GM19239 (cell line): ENCODE measurements around the gene EEF1E1.

Experiments used
- DNase-seq: peaks from one replicate; pipeline ENCODE4 v3.0.0; 2011; ENCODE audit warnings: low spot score; ENCODE audit not compliant: insufficient read length
- FAIRE-seq: peaks from 2 replicates; lab custom pipeline; 2011; peaks lifted over from hg19 to GRCh38; lab: Jason Lieb, UNC

The EEF1E1 gene

DNA sequence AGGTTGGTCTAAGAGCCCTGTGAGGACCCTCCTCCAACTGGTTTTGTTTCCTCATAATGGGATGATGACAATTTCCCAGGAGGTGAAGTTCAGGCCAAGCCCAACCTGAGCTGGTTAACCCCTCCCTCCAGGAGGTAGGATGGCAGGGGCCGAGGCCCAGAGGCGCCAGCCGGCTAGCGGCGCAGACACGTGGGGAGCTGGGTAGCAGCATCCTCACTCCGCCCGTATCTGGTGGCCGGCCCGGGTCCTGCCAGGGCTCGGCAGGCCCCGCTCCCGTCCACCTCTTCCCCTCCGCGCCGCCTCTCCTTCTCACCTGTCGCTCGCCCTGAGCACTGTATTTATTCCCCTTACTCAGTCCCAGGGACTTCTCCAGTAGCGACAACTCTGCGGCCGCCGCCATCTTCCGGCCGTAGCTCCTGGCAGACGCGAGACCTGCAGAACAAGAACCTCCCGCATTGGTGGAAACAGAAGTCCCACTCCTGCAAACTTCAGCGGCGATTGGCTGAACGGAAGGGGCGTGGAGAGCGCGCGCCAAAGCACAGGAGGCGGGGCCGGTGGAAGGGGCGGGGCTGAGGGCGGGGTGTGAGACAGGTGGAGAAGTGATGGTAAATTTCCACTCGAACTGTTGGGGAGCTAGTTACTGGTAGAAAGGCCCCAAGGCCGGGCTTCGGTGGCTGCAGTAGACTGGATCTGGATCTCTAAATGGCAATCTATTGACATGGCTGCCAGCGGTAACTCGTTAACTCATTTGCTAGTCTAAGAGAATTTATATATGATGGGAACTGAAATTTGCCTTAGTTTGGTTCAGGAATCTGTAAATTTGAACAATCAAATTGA lies at the start of gene EEF1E1:
EEF1E1 (minus strand) TSS at position 427 of the 837 bp plus-strand sequence; CDS start at position 400, 27 bp downstream.
- FAIRE-seq: peak; percentile 86
- DNase-seq: peak; percentile 93

- DNase-seq (no peak), FAIRE-seq (no peak)
Observed at GRCh38 chr6:8149350-8149749, 47.0 kb upstream of the EEF1E1 start.

DNA sequence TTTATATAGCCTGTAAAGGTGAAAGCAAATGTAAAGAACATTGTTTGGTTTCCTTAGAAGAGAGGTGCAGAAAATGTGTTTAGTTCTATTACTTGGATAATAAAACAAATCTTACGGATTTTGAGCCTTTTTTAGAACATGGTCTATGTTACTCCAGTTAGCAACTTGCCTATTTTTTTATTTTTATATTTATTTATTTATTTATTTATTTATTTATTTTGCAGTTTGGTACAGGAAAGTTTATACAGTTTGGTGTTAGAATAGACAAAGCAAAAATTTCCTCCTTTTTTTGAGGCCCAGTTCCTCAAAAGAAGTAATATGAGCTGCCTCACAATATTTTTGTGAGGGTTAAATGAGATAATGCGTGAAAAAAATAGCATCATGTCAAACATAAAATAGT lies 41.6 kb upstream of the EEF1E1 start:
- DNase-seq (no peak), FAIRE-seq (no peak)

DNA sequence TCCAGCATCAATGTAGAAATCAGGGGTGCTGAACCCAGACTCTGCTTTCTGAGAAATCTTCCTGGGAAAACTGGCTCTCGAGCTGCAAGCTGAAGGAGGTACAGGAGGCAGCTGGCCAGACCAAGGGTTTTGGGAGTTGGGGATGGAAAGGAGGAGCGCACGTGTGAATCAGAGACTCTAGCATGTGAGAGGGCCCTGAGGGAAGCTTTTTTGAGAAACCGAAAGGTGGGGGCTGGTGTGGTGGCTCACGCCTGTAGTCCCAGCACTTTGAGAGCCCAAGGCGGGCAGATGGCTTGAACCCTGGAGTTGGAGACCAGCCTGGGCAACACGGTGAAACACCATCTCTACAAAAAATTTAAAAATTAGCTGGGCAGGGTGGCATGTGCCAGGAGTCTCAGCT lies 37.1 kb upstream of the EEF1E1 start:
- no peak for FAIRE-seq
- no peak for DNase-seq

DNA sequence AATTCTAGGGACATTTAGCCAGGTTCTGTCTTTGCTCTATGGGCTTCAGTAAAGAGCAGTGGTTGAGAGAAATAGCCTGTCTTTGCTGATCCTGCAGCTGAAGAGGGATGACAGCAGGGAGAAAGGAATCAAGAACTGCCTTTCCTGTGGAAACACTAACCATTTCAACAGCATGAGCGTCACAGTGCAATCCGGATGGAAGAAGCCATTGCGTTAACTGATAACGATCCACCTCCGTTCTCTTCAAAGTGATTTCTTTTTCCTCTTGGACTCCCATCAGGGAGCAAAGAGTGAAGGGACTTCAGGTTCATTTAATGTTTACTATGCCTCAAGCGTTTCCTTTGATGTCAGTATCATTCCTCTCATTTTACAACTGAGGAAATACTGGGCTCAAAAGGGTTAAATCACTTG lies 35.2 kb upstream of the EEF1E1 start:
- DNase-seq (no peak), FAIRE-seq (no peak)

GRCh38 chr6:8135276-8135675 lies 32.9 kb upstream of the EEF1E1 start:
- DNase-seq (no peak), FAIRE-seq (no peak)

DNA sequence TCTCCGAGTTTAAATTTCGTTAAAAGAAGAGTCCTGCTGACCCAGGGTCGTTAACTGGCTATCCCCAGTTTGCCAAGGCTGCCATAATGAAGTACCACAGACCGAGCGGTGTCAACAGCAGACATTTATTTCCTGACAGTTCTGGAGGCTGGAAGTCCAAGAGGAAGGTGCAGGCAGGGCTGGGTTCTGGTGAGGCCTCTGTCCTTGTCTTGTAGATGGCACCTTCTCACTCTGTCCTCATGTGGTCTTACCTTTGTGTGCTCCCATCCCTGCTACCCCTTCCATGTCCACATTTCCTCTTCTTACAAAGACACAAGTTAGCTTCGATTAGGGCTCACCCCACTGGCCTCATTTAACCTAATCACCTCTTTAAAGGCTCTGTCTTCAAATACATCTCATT lies 29.8 kb upstream of the EEF1E1 start:
- no peak for DNase-seq
- no peak for FAIRE-seq

DNA sequence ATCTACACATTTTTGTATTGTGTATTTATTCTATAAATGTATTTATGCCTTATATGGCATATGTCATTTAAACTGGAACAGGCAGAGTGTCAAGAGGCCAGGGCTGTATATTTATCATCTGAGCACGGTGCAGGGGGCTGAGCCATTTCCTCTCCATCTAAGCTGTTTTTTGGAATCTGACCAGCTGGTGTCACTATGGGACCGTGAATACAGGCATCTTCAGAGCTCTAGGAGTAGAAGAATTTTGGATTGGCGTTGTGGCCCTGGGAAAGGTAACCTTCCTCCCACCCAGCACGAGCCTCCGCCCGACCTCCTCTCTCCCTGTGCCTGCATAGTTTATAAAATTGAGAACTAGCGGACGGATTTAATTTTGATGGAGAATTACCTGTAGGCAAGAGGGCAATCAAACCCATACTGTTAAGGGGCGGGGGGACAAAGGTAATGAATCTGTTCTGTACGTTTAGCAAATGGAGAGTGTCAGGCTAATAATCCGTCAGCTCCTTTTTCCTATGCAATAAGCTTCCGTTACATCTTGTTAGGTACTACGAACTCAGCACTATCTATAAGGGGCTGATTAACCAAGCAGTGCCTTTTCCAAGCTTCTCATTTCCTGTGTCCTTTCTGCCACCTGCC lies 29.0 kb upstream of the EEF1E1 start:
- no peak for DNase-seq
- no peak for FAIRE-seq

GRCh38 chr6:8130399-8130798 lies 28.1 kb upstream of the EEF1E1 start:
- FAIRE-seq (no peak), DNase-seq (no peak)

DNA sequence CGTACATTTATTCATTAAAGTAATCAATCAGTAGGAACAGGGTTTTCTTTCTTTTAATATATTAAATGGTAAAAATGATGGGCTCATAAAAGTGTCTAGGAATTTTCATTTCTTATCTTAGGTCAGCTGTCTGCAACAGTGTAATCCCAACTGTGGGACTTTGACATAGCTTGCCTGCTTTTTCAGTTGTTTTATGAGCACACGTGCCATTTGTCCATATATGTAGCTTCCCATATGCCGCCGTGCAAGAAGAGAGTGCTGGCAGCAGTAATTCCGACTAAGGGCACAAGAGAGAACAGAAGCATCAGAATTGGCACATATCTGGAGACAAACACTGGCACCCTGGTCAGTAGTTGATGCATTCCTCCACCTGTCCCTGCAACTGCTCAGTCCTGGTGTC lies 20.9 kb upstream of the EEF1E1 start:
- DNase-seq (no peak), FAIRE-seq (no peak)

GRCh38 chr6:8114956-8115355 lies 12.6 kb upstream of the EEF1E1 start:
- DNase-seq: no peak
- no peak for FAIRE-seq

DNA sequence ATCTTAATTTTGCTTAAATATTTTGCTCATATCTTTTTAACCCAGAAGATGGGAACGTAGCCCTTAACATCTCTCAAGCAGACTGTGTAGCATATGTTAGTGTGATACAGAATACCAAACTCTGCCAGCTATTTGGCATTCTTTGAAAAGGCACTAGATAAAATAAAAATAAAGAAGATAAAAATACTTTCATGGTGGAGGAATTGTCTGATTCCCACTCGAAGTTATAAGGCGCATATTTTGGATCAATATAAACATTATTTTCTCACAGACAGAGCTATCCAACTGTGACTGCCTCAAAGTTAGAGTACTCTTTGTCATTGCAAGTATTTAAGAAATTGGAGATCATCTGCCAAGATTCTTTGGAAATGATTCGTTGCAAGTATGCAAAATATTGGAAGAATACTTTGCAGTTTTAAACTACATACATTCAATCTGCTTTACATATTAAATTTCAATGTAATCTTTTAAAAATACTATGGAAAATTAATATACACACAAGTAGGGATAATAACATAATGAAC lies 10.8 kb upstream of the EEF1E1 start:
- FAIRE-seq (no peak), DNase-seq (no peak)

- DNase-seq (no peak), FAIRE-seq (no peak)
Observed at GRCh38 chr6:8110725-8111124, 8.4 kb upstream of the EEF1E1 start.

DNA sequence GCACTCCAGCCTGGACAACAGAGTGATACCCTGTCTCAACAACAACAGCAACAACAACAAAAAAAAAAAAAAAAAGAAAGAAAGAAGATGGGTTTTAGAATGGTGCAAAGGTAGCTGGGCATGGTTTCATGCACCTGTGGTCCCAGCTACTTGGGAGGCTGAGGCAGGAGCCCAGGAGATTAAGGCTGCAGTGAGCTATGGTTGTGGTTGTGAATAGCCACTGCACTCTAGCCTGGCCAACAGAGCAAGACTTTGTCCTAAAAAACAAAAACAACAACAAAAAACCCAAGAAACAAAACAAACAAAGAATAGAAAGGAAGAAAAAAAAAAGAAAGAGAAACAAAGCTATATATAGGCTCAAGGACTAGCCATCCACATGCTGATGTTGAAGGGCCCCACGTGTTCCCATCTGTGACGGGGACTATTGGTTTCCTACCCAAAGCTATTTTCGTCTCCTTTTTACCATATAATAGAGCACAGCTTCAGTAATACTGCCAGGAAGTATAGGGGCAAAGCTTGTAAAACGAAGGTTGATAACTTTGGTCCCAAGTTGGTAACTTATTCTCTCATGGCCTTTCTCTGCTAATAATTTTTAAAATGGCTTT lies 7.9 kb upstream of the EEF1E1 start:
- FAIRE-seq: no peak
- DNase-seq: no peak

GRCh38 chr6:8108759-8109539 lies 6.6 kb upstream of the EEF1E1 start:
- DNase-seq (no peak), FAIRE-seq (no peak)

- FAIRE-seq: no peak
- DNase-seq: no peak
Observed at GRCh38 chr6:8108031-8108660, 5.8 kb upstream of the EEF1E1 start.

DNA sequence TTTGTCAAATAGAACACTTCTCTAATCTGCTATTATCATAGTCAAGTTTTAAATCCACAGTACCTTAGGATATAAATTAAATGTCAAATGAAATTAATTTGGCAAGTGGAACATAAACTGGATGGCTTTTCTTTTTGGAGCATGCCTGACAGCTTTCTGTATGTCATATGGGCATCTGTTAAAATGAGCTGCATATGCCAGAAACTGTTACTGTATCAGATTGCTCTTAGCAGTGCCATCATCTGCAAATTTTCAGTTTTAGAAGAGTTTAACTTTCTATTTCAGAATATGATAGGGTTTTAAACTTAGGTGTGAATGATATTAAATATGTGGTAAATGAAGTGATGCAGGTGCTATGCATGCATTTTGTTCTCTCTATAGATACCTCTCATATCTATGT lies 3.4 kb upstream of the EEF1E1 start:
- FAIRE-seq (no peak), DNase-seq (no peak)

- no peak for FAIRE-seq
Observed at GRCh38 chr6:8103726-8104125, 1.4 kb upstream of the EEF1E1 start.

DNA sequence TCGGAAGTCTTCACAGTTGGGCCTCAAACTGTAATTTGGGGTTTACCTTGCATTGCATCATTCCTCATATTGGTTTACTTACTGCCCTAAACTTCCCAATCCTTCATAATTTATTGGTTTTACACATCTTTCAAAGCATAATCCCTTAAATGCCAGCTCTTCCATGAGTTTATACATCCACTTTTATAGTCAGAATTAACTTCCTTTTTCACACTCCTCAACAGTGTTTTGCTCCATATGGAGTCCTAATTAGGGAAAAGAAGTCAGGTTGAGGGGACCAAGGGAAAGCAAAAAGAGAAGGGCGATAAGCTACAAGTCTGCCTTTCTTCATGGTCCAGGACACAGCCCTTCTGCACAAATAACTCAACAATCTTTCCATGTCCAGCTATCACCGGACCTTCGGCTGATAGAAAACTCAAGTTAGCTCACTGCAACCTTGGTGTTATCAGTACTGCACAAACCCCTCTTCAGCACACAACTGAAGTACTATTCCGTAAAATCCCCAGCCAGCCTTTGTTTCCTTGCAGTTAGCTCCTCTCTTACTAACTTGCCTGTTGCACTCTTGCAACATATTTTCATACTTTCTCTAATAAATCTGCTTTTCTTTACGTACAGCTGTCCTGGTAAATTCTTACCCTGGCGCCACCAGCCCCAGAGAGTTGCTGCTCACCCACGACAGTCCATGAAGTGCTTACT lies 2.0 kb downstream of the EEF1E1 start:
- no peak for FAIRE-seq
- no peak for DNase-seq

More at GRCh38 chr6:8103726-8104125, 1.4 kb upstream of the EEF1E1 start:
- no peak for DNase-seq
